Inflammatory macrophage treated with lipopolysaccharide for 1 hour (primary cell): Measurements from ENCODE around the gene RAPGEF3.
A peak's percentile ranks its signal among the peaks of the same experiment; 100 is the strongest.

Experiments
- DNase-seq, 2 donors: peaks; one replicate each; pipeline ENCODE4 v3.0.0-alpha.2; 2020 to 2022

Gene RAPGEF3

GRCh38 chr12:47776471-47777143, 17.9 kb upstream of the RAPGEF3 start:
- peak; percentile 66 to 79 for DNase-seq

DNA sequence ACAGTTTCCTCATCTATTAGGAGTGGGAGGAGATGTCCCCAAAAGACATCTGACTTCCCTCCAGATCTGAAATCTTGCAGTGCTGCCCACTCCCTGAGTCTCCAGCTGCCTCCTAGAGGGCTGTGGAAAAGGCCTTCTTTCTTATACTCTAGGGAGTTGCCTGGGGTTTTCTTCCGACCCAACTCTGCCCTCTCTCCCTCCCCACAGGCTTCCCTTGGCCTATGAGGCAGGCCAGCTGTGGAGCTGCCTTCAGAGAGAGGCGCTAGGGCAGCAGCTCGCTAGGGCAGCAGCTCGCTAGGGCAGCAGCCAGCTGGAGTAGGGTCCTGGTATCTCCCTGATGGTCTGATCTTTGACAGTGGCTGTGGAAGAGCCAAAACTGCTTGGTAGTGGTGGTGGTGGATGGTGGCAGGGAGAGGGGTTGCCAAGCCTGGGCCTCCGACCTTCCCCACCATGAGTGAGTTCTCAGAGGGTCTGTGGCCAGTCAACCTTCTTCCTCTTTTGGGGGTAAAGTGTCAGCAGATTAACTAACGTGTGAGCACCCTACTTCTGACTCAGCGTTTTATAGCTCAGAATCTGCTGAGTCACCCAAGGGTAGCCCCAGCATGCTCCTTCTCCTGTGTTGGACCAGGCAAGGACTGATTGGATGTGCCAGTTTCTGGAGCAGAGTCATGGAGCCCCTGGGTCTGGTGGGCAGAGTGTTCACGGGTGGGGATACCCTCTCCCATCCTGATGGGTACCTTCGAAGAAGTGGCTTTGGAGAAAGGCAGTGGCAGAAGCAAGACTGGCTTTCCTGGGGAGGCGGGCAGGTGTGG, 16.6 kb upstream of the RAPGEF3 start:
- peak; percentile 70 to 93 for DNase-seq

DNA sequence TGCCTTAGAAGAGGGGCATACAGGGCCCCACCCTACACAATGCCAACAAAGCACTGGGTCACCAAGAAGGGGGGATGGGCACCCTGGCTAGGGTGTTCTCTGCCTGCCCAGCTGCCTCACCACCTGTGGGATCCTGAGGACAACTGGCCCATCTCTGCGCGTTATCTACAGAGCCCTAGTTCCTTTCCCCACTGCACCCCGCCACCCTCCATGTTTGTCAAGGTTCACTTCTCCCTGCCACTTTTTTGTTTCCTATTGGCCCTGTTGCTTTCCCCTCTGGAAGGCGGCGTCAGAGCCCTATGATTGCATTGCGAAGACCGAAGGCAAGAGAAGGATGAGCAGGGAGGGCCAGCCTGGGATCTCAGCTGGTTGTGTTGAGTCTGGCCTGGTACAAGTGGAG, 16.0 kb upstream of the RAPGEF3 start:
- no peak for DNase-seq

GRCh38 chr12:47773858-47774580, 15.3 kb upstream of the RAPGEF3 start:
- DNase-seq, result peak in 1 of 2 donors; percentile 13

DNA sequence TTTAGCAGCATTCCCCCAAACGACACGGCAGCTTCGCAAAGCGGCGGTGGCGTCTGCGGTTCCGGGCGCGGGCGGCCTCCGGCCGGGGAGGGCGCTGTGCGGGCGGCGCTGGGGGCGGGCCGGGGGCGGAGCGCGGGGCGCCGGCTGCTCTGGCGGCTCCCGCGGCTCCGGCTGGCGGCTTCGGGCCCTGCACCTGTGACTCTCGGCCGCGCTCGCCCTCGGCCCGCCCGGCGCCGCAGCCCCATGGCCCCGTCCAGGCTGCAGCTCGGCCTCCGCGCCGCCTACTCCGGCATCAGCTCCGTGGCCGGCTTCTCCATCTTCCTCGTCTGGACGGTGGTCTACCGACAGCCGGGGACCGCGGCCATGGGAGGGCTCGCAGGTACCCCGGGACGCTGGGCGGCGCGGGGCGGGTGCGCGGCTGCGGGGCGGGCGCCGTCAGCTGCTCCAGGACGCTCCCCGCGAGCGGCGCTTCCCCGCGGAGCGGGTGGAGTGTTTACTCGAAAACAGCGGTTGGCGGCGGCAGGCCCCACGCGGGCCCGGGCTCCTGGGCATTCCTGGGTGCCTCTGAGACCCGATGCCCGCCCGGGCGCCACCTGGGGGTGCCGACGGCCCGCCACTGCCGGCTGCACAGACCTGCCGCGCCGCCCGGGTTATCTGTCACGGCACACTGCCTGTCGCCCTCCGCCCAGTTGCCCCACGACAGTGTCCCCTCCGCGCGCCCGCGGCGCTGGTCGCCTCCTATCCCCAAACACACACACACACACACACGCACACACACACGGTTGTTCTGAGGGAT, 14.6 kb upstream of the RAPGEF3 start, which contains the start of gene SLC48A1:
TSS of gene SLC48A1 (plus strand) at position 177 of the 796 bp plus-strand sequence. CDS start at position 244, 67 bp downstream.
- peak in 1 of 2 donors; percentile 54 for DNase-seq

DNA sequence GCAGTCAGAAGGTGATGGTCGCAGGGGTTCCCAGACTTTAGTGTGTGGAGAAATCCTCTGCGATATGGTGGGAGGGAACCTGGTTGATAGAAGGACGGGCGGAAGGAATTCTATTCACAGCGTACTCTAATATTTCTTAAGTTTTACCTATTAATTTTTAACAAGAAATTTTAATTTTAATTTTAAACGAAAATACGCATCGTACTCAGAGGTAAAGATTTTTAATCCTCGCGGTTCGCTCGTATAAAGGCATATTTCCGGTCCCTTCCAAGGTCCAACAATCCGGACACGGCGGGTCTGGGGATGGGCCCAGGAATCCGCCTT, 14.0 kb upstream of the RAPGEF3 start:
- no peak for DNase-seq

GRCh38 chr12:47772094-47772660, 13.5 kb upstream of the RAPGEF3 start:
- DNase-seq, result no peak

GRCh38 chr12:47771304-47771703, 12.6 kb upstream of the RAPGEF3 start:
- DNase-seq, result no peak

DNA sequence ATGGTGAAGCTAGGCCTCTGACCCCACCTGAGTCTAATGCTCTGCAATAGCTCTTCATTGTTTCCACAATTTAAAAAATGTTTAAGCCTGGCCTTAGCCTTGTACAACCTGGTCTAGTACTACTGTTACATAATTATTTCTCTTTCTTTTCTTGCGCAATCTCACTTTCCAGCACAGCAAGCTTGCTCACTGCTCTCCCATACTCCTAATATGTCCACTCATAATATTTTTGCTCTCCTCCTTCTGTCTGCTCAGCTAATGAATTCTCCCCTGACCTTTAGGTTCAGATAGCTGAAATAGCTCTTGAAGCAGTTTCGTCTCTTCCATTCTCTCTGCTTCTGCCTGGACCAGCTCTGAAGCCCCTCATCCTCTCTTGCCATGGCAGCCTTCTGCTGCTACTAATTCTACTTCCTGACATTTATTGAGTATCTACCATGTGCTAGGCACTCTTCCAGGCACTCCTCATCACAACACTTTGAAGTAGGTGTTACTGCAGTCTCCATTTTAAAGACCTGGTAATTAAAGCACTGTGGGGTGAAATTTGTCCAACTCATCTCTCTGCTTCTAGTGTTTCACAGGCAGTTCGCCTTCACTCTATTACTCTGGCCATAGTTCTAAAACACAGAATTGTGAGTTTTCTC, 11.5 kb upstream of the RAPGEF3 start:
- DNase-seq, result peak; percentile 61 to 74

DNA sequence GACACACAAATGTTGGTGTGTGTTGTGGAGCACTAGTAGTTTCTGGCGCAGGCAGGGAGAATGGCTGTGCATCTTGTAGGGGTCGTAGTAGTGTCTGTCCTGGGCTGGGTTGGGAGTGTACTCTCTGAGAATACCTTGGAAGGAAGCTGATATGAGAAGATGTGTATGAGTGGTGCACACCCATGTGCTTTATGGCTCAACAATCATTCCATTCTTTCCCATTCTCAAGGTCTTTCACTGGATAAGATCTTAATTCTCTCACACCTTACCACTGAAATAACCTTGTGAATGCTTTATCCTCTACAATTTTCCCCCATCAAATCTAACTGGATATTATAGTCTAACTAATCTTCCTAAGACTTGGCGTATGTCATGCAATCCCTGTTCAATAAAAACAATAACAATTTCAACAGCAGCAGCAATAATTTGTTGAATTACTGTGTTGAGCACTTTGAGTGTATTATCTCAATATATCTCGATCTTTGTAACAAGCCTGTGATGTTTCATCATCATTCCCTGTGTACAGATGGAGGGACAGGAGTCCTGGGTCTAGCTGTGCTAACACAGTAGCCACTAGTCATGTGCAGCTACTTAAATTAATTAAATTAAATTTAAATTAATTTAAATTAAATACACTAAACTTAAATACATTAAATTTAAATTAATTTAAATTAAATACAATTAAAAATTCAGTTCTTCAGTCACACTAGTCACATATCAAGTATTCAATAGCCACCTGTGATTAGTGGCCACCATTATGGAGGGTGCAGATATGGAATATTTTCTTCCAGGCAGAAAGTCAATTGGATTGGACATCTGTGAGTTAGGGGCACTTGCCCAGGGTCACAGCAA, 10.8 kb upstream of the RAPGEF3 start:
- DNase-seq, result no peak

- DNase-seq, result no peak
Observed at GRCh38 chr12:47768323-47768811, 9.7 kb upstream of the RAPGEF3 start.

DNA sequence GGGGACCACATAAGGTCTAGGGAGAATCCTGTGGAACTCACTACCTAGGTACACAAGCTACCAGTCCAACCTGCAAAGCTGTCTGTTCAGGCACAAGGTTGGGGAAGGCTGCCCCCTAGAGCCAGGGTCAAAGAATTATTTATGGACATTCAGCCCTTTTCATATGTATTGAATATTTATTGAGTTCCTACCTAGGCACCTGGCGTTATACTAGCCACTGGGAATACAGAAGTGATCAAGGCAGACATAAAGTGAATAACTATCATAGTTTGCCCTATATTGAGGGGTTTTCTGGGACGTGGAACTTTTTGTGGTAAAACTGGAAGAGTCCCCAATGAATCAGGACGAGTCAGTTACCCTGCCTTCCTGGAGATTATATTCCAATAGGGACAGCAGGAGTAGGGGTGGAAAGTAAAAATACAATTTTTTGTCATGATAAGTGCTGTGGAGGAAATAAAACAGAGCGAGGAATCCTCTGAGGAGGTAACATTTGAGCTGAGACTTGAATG, 8.6 kb upstream of the RAPGEF3 start:
- DNase-seq, result peak in 1 of 2 donors; percentile 63

DNA sequence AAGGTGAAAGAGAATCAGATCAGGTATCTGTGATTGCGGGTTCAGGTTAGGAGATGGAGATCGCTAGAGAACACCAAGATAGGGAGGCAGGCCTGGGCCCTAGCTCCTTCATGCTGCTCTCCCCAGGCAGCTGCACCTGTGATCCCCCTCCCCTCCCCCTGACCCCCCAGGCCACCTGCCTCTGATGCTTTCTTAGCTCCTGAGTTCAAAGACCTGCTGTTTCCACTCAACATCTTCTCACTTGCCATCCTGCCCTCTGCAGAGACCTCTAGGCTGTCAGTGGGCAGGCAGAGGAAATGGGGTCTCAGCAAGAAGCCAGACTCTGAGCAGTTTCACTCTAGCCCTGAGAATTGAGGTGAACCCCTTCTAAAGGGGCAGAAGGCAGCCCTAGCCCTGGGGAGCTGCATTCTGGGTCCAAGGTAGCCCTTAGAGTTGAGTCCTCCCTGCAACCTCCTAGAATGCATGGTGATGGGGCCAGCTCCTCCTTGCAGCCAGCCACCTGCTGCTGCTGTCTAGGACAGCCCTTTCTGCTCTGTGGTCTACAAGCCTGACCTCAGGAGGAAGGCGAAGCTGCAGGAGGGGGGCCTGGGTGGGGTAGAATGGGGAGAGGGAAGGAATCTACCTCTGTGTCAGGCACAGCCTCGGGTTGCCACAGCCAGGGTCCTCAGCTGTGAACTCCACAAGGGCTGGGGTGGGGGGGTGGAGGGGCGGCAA, 8.0 kb upstream of the RAPGEF3 start:
- DNase-seq, result no peak

- no peak for DNase-seq
Observed at GRCh38 chr12:47763481-47764346, 5.0 kb upstream of the RAPGEF3 start.

DNA sequence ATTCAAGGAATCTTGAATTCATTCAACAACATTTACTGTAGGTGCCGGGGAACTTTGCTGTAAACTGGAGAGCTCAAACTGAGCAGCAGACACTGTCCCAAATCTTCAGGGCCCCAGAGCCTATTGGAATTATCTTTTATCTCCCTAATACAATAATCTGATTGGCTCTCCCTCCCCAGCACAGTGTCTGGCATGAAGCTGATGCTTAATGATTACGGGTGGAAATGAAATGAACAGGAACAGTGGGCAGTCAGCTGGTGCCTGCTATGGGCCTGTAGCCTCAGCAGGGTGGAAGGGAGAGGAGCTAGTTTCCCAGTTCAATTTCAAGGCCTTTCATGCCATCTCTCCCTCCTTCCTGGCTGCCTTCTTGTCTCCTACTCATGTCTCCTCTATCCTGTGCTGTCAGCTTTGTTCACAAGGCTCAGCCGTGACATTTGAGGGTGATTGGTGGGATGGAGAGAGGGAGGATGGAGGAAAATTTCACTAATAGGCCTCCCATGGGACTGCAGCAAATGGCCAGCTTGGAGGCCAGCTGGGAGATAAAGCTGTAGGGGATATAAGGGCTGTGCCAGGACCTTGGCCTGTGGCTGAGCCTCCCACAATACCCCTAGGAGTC, 4.3 kb upstream of the RAPGEF3 start:
- DNase-seq, result no peak

GRCh38 chr12:47758584-47758833, 171 bp downstream of the RAPGEF3 start:
- no peak for DNase-seq

DNA sequence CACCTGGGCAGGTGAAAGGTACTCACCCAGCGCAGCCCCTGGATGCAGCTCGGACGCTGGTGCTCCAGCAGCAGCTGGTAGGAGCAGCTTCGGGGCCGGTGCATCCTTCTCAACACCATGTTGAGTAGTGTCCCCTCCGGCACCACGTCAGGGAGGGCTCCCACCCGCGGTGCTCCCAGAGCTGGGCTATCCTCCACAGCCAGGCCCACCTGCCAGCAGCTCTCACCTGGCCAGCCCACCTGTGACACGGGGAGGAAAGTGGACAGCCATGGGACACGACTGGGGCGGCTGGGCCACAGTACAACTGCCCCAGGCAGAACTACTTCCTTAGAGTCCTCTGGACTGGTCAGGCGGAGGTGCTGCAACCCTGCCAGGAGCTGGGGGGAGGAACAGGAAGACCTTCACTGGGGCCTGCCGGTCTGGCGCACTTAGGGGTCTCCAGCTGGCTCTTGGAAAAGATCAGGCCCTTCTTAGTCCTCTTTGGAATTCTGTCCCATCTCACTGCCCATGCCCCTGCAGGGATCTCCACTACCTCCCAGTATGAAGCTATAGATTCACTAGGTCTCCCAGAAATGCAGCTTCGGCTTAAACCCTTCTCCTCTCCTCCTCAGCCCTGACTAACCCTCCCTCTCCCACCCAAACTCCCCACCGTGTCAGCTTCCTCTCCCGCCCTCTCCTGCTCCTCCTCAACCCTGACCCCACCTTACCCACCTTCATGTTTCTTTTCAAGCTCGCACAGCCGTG, 668 bp downstream of the RAPGEF3 start:
- peak; percentile 30 to 58 for DNase-seq

DNA sequence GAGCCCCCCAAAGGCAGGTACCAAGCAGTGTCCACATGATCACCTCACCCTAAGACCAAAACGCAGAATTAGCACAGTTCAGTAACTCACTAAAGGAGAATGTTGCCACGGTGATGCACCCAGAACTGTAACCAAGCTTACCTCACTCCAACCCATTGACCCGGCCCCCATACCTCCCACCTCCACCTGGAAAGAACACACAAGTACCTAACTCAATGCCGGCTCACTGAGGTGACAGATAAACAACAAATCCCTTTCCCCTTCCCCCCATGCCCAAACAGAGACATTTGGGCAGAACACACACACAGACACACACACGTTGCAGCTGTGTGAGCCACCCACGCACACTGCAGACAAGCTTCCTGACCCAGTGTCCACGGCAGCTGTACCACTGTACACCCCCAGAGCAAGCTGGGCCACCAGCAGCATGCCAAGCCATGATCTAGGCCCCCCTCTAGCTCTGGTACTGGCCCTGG, 1.3 kb downstream of the RAPGEF3 start:
- no peak for DNase-seq
